Lower leg skin (tissue), 3 donors: ENCODE data around the gene GREM1.

Experiments
- POLR2A ChIP-seq, 2 donors: fragments of 450-650 bp; IDR thresholded peaks; one replicate each; pipeline ENCODE4 v1.6.1; 2016 to 2017; ENCODE audit warnings: antibody characterized with exemption in 2 of 2, mild to moderate bottlenecking in 1 of 2, moderate library complexity in 1 of 2
- TF ChIP-seq, protein P1 (sequence below), 3 donors: fragments of 450-650 bp; IDR thresholded peaks; one replicate each; pipeline ENCODE4 v1.5.1; 2016; ENCODE audit warnings: antibody characterized with exemption in 3 of 3, mild to moderate bottlenecking in 3 of 3, moderate library complexity in 2 of 3

DNA sequence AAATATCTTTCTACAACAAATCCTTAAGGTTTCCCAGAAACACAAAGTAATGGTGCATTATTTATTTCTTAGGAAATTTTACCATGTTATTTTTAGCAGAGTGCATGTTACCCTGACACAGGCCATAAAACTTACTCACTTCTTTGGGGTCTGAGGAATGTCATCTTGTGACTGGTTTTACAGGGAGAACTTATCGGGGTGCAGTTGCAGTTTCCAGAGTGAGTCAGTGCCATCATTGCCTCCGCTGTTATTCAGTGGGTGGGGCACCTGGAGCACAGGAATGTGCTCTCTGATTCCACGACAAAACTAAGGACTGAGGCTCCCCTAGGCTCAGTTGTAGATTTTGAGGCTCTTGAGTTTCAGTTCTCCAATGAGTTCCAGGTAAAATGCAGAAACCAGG lies 11.1 kb upstream of the GREM1 start:
- TF ChIP-seq, protein P1, sequence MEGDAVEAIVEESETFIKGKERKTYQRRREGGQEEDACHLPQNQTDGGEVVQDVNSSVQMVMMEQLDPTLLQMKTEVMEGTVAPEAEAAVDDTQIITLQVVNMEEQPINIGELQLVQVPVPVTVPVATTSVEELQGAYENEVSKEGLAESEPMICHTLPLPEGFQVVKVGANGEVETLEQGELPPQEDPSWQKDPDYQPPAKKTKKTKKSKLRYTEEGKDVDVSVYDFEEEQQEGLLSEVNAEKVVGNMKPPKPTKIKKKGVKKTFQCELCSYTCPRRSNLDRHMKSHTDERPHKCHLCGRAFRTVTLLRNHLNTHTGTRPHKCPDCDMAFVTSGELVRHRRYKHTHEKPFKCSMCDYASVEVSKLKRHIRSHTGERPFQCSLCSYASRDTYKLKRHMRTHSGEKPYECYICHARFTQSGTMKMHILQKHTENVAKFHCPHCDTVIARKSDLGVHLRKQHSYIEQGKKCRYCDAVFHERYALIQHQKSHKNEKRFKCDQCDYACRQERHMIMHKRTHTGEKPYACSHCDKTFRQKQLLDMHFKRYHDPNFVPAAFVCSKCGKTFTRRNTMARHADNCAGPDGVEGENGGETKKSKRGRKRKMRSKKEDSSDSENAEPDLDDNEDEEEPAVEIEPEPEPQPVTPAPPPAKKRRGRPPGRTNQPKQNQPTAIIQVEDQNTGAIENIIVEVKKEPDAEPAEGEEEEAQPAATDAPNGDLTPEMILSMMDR (IDR thresholded peaks at IDR 0.05) = no peak
- no peak for TF ChIP-seq POLR2A (IDR thresholded peaks at IDR 0.05)
